Upper lobe of left lung (tissue), 4 donors: Measurements from ENCODE around the gene LAMB4.

Experiments used
- CTCF ChIP-seq, 6 experiments: fragments of 450-650 bp in 4 of 6; fragments of 200-600 bp in 2 of 6; sonication (generic) in 2 of 6; IDR thresholded peaks; one replicate each; pipeline ENCODE4 v1.5.1; 2016 to 2019; ENCODE audit warnings: antibody characterized with exemption in 6 of 6
- POLR2A ChIP-seq, 4 donors: fragments of 450-650 bp; IDR thresholded peaks; one replicate each; pipeline ENCODE4 v1.5.1; 2016 to 2017; ENCODE audit warnings: antibody characterized with exemption in 4 of 4, mild to moderate bottlenecking in 2 of 4

DNA sequence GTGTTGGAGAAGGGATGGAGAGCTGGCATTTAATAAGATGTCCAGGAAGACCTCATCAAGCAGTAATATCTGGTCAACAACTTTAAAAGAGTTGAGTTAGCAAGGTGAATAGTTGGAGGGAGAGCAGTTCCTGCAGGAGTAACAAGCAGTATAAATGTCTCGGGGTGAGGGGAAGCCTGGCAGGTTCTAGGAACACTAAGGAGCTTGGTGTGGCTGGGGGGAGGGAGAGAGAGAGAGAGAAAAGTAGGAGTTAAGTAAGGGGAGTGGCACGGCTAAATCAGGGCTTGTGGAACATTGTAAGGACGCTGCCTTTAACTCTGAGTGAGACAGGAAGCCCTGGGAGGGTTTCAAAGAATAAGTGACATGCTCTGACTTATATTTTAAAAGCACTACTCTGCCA lies 22.0 kb upstream of the LAMB4 start:
- TF ChIP-seq CTCF (IDR thresholded peaks at IDR 0.05) (no peak), POLR2A (IDR thresholded peaks at IDR 0.05) (no peak)
